ENCODE measurements around the gene RAB3IL1.

DNA sequence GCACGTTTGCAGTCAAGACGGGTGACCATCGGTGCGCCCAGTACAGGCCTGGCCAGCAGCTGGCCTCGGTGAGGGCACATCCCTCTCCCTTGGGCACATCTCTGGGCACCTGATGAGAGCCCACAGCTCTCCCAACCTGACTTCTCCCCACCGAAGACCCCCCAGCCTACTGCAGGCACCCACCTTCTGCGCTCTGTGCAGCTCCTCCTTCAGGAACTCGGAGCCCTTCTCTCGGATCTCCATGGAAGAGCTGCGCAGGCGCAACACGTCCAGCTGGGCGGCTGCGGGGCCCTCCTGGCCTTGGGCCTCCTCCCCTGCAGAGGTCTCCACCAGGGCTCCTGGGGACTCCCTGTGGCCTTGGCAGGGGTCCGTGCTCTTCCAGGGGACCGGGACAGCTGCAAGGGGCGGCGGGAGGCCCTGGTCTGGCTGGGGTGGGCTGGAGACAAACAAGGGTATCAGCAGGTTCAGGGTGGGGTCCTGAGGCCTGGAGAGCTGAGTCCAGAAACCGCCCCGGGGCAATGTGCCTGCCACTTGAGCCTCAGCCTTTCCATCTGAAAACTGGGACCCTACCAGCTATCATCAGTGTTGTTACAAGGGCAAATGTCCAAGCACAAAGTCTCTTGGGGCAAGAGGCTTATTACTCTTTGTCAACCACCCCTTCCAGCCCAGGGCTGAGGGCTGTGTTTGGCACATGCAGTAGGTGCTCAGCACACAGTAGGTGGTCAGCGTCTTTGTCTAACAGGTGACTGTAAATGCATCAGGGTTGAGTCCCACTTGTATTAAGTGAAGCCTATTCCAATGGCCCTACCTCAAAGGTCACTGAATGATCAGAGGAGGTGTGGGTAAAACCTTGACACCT, 9.3 kb downstream of the RAB3IL1 start:
- TF ChIP-seq, protein P1, sequence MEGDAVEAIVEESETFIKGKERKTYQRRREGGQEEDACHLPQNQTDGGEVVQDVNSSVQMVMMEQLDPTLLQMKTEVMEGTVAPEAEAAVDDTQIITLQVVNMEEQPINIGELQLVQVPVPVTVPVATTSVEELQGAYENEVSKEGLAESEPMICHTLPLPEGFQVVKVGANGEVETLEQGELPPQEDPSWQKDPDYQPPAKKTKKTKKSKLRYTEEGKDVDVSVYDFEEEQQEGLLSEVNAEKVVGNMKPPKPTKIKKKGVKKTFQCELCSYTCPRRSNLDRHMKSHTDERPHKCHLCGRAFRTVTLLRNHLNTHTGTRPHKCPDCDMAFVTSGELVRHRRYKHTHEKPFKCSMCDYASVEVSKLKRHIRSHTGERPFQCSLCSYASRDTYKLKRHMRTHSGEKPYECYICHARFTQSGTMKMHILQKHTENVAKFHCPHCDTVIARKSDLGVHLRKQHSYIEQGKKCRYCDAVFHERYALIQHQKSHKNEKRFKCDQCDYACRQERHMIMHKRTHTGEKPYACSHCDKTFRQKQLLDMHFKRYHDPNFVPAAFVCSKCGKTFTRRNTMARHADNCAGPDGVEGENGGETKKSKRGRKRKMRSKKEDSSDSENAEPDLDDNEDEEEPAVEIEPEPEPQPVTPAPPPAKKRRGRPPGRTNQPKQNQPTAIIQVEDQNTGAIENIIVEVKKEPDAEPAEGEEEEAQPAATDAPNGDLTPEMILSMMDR (conservative IDR thresholded peaks at IDR 0.05; ENCODE audit: low read depth, low read length) = no peak
- TF ChIP-seq EZH2 (IDR thresholded peaks at IDR 0.05; ENCODE audit: low read length, unreplicated experiment) = no peak
